H9 (cell line): Measurements from ENCODE around the gene TACC2. TPM values are rescaled to one million over a fixed set of nuclear protein-coding genes. Genes with fewer than 3 reads are reported as not detected.

Experiments used
- DNase-seq: peaks from one replicate; pipeline ENCODE4 v3.0.0-alpha.2; 2017
- H2AFZ ChIP-seq: one replicate; pipeline ENCODE4 v1.6.1; 2013; ENCODE audit warnings: mild to moderate bottlenecking, low read length, control low read depth, moderate library complexity
- H2AK5ac ChIP-seq: 2 replicates; pipeline ENCODE4 v1.6.1; 2013; ENCODE audit warnings: low read length, control low read depth, mixed read lengths; ENCODE audit not compliant: insufficient read length
- H2BK120ac ChIP-seq: one replicate; pipeline ENCODE4 v1.6.1; 2013; ENCODE audit warnings: low read depth, mild to moderate bottlenecking, low read length, control low read depth, inconsistent platforms; ENCODE audit not compliant: poor library complexity, severe bottlenecking
- H2BK12ac ChIP-seq: 2 replicates; pipeline ENCODE4 v1.6.1; 2013; ENCODE audit warnings: low read length, control low read depth, mixed read lengths, low read depth; ENCODE audit not compliant: insufficient read length
- H2BK15ac ChIP-seq: 2 replicates; pipeline ENCODE4 v1.6.1; 2013; ENCODE audit warnings: low read depth, low read length, control low read depth
- H2BK20ac ChIP-seq: one replicate; pipeline ENCODE4 v1.6.1; 2013; ENCODE audit warnings: low read depth, mild to moderate bottlenecking, low read length, control low read depth, inconsistent platforms; ENCODE audit not compliant: poor library complexity, severe bottlenecking
- H2BK5ac ChIP-seq: 2 replicates; pipeline ENCODE4 v1.6.1; 2013; ENCODE audit warnings: low read length, control low read depth, mixed read lengths; ENCODE audit not compliant: insufficient read length
- H3K14ac ChIP-seq: 2 replicates; pipeline ENCODE4 v1.6.1; 2013; ENCODE audit warnings: low read length, control low read depth; ENCODE audit not compliant: insufficient read depth
- H3K18ac ChIP-seq: 2 replicates; pipeline ENCODE4 v1.6.1; 2013; ENCODE audit warnings: low read depth, mild to moderate bottlenecking, mixed read lengths, low read length, control low read depth; ENCODE audit not compliant: insufficient read length
- H3K23ac ChIP-seq: 2 replicates; pipeline ENCODE4 v1.6.1; 2013; ENCODE audit warnings: low read length, control low read depth, mixed read lengths, low read depth; ENCODE audit not compliant: insufficient read length
- H3K23me2 ChIP-seq: 2 replicates; pipeline ENCODE4 v1.6.1; 2013; ENCODE audit warnings: low read depth, mild to moderate bottlenecking, mixed read lengths, low read length, control low read depth; ENCODE audit not compliant: insufficient read length, poor library complexity, severe bottlenecking
- H3K27ac ChIP-seq: 2 replicates; pipeline ENCODE4 v1.5.1; 2013; ENCODE audit warnings: low read length, control low read depth, mixed read lengths, low read depth; ENCODE audit not compliant: insufficient read length
- H3K27me3 ChIP-seq: 2 replicates; pipeline ENCODE4 v1.6.1; 2013; ENCODE audit warnings: low read length, control low read depth, inconsistent platforms; ENCODE audit not compliant: insufficient read depth
- H3K4ac ChIP-seq: 2 replicates; pipeline ENCODE4 v1.6.1; 2013; ENCODE audit warnings: low read depth, mild to moderate bottlenecking, control low read depth, inconsistent platforms, low read length, moderate library complexity
- H3K4me1 ChIP-seq: 2 replicates; pipeline ENCODE4 v1.6.1; 2013; ENCODE audit warnings: low read length, control low read depth, inconsistent platforms; ENCODE audit not compliant: insufficient read depth
- H3K4me2 ChIP-seq: 2 replicates; pipeline ENCODE4 v1.6.1; 2013; ENCODE audit warnings: low read length, control low read depth, mixed read lengths; ENCODE audit not compliant: insufficient read length, insufficient read depth
- H3K56ac ChIP-seq: 2 replicates; pipeline ENCODE4 v1.6.1; 2013; ENCODE audit warnings: low read depth, mild to moderate bottlenecking, mixed read lengths, low read length, control low read depth; ENCODE audit not compliant: insufficient read length
- H3K79me1 ChIP-seq: 2 replicates; pipeline ENCODE4 v1.6.1; 2013; ENCODE audit warnings: low read depth, mild to moderate bottlenecking, moderate library complexity, low read length, control low read depth, inconsistent platforms; ENCODE audit not compliant: insufficient read depth, poor library complexity, severe bottlenecking
- H3K79me2 ChIP-seq: 2 replicates; pipeline ENCODE4 v1.6.1; 2013; ENCODE audit warnings: low read length, control low read depth, inconsistent platforms; ENCODE audit not compliant: insufficient read depth
- H3K9ac ChIP-seq: 2 replicates; pipeline ENCODE4 v1.6.1; 2013; ENCODE audit warnings: low read length, control low read depth, mixed read lengths; ENCODE audit not compliant: insufficient read length; ENCODE audit errors: extremely low read depth
- H3K9me3 ChIP-seq: one replicate; pipeline ENCODE4 v1.6.1; 2013; ENCODE audit warnings: low read depth, low read length, inconsistent platforms; ENCODE audit not compliant: control insufficient read depth
- H3T11ph ChIP-seq: one replicate; pipeline ENCODE4 v1.6.1; 2013; ENCODE audit warnings: mild to moderate bottlenecking, low read length, control low read depth, inconsistent platforms
- H4K20me1 ChIP-seq: one replicate; pipeline ENCODE4 v1.6.1; 2013; ENCODE audit not compliant: control insufficient read depth, insufficient read length, insufficient read depth
- H4K5ac ChIP-seq: 2 replicates; pipeline ENCODE4 v1.6.1; 2013; ENCODE audit warnings: low read depth, mild to moderate bottlenecking, mixed read lengths, low read length, control low read depth; ENCODE audit not compliant: insufficient read length
- H4K8ac ChIP-seq: replicated peaks from 2 replicates; pipeline ENCODE4 v1.6.1; 2013; ENCODE audit warnings: low read length, control low read depth, mixed read lengths, low read depth; ENCODE audit not compliant: insufficient read length
- H4K91ac ChIP-seq: 2 replicates; pipeline ENCODE4 v1.6.1; 2013; ENCODE audit warnings: low read depth, mild to moderate bottlenecking, moderate library complexity, mixed read lengths, low read length, control low read depth; ENCODE audit not compliant: insufficient read length
- H3K27ac Mint-ChIP-seq, 3 experiments: 2 replicates in 2 of 3; 3 replicates in 1 of 3; pipeline ENCODE4 v1.8.0; 2020 to 2021; ENCODE audit warnings: mixed read lengths in 3 of 3, mild to moderate bottlenecking in 1 of 3, moderate library complexity in 1 of 3
- H3K27me3 Mint-ChIP-seq: 2 replicates; pipeline ENCODE4 v1.8.0; 2021; ENCODE audit warnings: low read depth, mild to moderate bottlenecking, moderate library complexity, mixed read lengths
- H3K36me3 Mint-ChIP-seq, 3 experiments: 2 replicates in 2 of 3; 3 replicates in 1 of 3; pipeline ENCODE4 v1.8.0; 2020 to 2021; ENCODE audit warnings: low read depth in 3 of 3, mixed read lengths in 3 of 3; ENCODE audit not compliant: insufficient read depth in 1 of 3
- H3K4me1 Mint-ChIP-seq, 2 experiments: 2 replicates each; pipeline ENCODE4 v1.8.0; 2020; ENCODE audit warnings: mixed read lengths in 2 of 2
- H3K4me3 Mint-ChIP-seq, 2 experiments: 2 replicates in 1 of 2; 3 replicates in 1 of 2; pipeline ENCODE4 v1.8.0; 2020 to 2021; ENCODE audit warnings: mild to moderate bottlenecking in 2 of 2, mixed read lengths in 2 of 2, moderate library complexity in 1 of 2
- H3K9me3 Mint-ChIP-seq, 2 experiments: 2 replicates in 1 of 2; 3 replicates in 1 of 2; pipeline ENCODE4 v1.8.0; 2020; ENCODE audit warnings: mild to moderate bottlenecking in 2 of 2, mixed read lengths in 2 of 2, moderate library complexity in 1 of 2
- WGBS: extraction: QIAGEN DNeasy Blood & Tissue Kit; methylation state at CpG from one replicate; pipeline ENCODE4 v1.1.7; 2013; ENCODE audit warnings: missing lambda C conversion rate, low lambda C conversion rate, mixed read lengths; ENCODE audit not compliant: insufficient read length; ENCODE audit errors: extremely low coverage; 5-methylcytosine and 5-hydroxymethylcytosine counted together
- total RNA-seq: library from RNA; stranded (reverse); gene quantifications from 2 replicates; pipeline ENCODE4 v1.2.1, GENCODE V29; 2021
- TF ChIP-seq, protein P1 (sequence below): fragments of 200-600 bp; sonication (generic); conservative IDR thresholded peaks from 3 replicates; pipeline ENCODE4 v1.8.0; 2021; ENCODE audit warnings: antibody characterized with exemption, mild to moderate bottlenecking

TACC2 gene
- total RNA-seq, 1 experiment from 2014 or later, result 58.1 TPM

DNA sequence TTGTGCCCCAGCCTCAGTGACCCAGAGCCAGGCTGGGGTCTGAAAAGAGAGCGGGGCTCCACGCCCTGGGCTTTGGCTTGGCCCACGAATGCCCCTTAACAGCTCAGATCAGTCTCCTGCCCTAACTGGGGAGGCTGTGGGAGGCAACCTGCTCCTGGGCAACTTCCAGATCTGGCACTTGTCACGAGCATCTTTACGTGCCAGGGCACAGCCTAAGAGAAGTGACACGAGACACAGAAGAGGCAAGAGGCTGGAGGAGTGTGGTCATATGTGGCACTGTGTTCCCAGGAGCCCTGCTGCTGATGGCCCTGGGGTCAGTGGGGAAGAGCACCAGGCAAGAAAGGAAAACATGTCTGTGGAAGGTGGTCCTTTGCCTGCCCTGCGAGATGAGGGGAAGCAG, 184.4 kb downstream of the TACC2 start:
- Histone ChIP-seq H3K4me2 (no peak overlapping the region), H3K9ac (no peak overlapping the region), H4K5ac (no peak overlapping the region), H3T11ph (no peak overlapping the region), H3K79me2 (peaks cover 6% of the 10 kb centered on the region; the same call in 1 of the 2 replicates), H3K23me2 (no peaks in the 10 kb centered on the region), H2BK120ac (no peak overlapping the region), H2BK15ac (no peak overlapping the region), H2AFZ (no peak overlapping the region), H3K27ac (no peak overlapping the region), H3K56ac (no peak overlapping the region), H2BK20ac (no peak overlapping the region), H2BK12ac (no peak overlapping the region), H4K91ac (no peak overlapping the region), H3K27me3 (no peaks in the 10 kb centered on the region), H3K79me1 (no peaks in the 10 kb centered on the region), H3K23ac (no peak overlapping the region), H3K4ac (no peak overlapping the region), H3K18ac (no peak overlapping the region), H3K9me3 (no peaks in the 10 kb centered on the region), H4K20me1 (no peaks in the 10 kb centered on the region), H3K14ac (peak overlapping the region; percentile 8; the same call in 1 of the 2 replicates), H4K8ac (no peak overlapping the region), H3K4me1 (peaks cover 15% of the 10 kb centered on the region; the same call in 1 of the 2 replicates), H2BK5ac (no peak overlapping the region), H2AK5ac (no peak overlapping the region)
- Mint-ChIP-seq H3K27ac (peak overlapping the region in 2 of 3 experiments; percentile 84 to 87; a peak in 3 of 7 replicates), H3K27me3 (no peaks in the 10 kb centered on the region), H3K36me3 (peaks cover 0 to 8% (median 4%) of the 10 kb centered on the region in 3 experiments; a peak in 6 of 7 replicates), H3K4me1 (peaks cover 81 to 84% of the 10 kb centered on the region in 2 experiments), H3K9me3 (no peaks in the 10 kb centered on the region), H3K4me3 (peak overlapping the region in 1 of 2 experiments; percentile 25; a peak in 1 of 5 replicates)
- no peak for DNase-seq
- TF ChIP-seq, protein P1, sequence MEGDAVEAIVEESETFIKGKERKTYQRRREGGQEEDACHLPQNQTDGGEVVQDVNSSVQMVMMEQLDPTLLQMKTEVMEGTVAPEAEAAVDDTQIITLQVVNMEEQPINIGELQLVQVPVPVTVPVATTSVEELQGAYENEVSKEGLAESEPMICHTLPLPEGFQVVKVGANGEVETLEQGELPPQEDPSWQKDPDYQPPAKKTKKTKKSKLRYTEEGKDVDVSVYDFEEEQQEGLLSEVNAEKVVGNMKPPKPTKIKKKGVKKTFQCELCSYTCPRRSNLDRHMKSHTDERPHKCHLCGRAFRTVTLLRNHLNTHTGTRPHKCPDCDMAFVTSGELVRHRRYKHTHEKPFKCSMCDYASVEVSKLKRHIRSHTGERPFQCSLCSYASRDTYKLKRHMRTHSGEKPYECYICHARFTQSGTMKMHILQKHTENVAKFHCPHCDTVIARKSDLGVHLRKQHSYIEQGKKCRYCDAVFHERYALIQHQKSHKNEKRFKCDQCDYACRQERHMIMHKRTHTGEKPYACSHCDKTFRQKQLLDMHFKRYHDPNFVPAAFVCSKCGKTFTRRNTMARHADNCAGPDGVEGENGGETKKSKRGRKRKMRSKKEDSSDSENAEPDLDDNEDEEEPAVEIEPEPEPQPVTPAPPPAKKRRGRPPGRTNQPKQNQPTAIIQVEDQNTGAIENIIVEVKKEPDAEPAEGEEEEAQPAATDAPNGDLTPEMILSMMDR, result no peak
- WGBS, result no CpG with 5 or more reads among the region's 7 CpGs
